Measurements from ENCODE around the gene HBE1.

DNA sequence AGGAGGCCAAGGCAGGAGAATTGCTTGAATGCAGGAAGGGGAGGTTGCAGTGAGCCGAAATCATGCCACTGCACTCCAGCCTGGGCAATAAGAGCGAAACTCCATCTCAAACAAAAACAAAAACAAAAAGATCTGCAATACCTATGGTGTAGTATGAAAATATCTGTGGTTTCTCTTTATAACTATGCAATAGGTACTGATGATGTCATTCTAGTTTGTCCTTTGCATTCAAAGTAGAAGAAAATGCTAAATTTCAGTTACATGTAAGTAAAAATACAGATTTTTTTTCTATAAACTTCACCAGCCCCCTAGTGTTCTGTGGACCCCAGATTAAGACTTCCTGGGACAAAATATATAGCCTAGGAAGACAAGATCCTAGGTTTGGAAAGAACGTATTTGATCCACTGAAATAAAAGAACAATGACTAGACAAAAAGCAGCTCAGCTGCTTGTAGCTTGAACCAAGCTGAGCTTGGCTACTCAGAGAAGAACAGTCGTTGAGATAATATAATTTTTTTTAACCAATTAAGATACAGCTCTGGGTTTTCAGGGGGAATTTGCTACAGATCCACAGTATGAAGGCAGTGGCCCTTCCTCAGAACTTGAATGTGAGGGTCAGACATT is 2.8 kb upstream of the HBE1 start:
- TF ChIP-seq, protein P1, sequence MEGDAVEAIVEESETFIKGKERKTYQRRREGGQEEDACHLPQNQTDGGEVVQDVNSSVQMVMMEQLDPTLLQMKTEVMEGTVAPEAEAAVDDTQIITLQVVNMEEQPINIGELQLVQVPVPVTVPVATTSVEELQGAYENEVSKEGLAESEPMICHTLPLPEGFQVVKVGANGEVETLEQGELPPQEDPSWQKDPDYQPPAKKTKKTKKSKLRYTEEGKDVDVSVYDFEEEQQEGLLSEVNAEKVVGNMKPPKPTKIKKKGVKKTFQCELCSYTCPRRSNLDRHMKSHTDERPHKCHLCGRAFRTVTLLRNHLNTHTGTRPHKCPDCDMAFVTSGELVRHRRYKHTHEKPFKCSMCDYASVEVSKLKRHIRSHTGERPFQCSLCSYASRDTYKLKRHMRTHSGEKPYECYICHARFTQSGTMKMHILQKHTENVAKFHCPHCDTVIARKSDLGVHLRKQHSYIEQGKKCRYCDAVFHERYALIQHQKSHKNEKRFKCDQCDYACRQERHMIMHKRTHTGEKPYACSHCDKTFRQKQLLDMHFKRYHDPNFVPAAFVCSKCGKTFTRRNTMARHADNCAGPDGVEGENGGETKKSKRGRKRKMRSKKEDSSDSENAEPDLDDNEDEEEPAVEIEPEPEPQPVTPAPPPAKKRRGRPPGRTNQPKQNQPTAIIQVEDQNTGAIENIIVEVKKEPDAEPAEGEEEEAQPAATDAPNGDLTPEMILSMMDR (IDR thresholded peaks at IDR 0.05): no peak
- TF ChIP-seq EZH2 (IDR thresholded peaks at IDR 0.05): no peak
- no peak for TF ChIP-seq EZH2phosphoT487 (IDR thresholded peaks at IDR 0.05)
